Heart right ventricle (tissue), 16 donors: ENCODE results near the gene GABPB1. TPM values are rescaled to one million over a fixed set of nuclear protein-coding genes. Genes with fewer than 3 reads are reported as not detected.

ENCODE experiments used
- ATAC-seq, 8 donors: fragments of 200-7000 bp; cut with Tn5 transposase; one replicate each; pipeline ENCODE4 v1.9.1; 2020; ENCODE audit warnings: mild to moderate bottlenecking in 8 of 8, moderate library complexity in 8 of 8, moderate number of reproducible peaks in 1 of 8
- DNase-seq, 2 donors: peaks; one replicate each; pipeline ENCODE4 v3.0.0-alpha.2; 2020
- H3K27ac ChIP-seq, 10 donors: fragments of 200-600 bp; sonication (generic) in 2 of 10; one replicate each; pipeline versions ENCODE4 v1.5.0 to v1.8.0; 2020 to 2022; ENCODE audit warnings: mild to moderate bottlenecking in 3 of 10
- H3K27me3 ChIP-seq, 7 donors: fragments of 200-600 bp; one replicate each; pipeline ENCODE4 v1.8.0; 2021 to 2022; ENCODE audit warnings: mild to moderate bottlenecking in 2 of 7
- H3K36me3 ChIP-seq, 9 donors: fragments of 200-600 bp; sonication (generic) in 1 of 9; one replicate each; pipeline versions ENCODE4 v1.5.0 to v1.8.0; 2020 to 2022; ENCODE audit warnings: mild to moderate bottlenecking in 2 of 9
- H3K4me1 ChIP-seq, 9 donors: fragments of 200-600 bp; sonication (generic) in 1 of 9; one replicate each; pipeline versions ENCODE4 v1.5.0 to v1.8.0; 2020 to 2022; ENCODE audit warnings: mild to moderate bottlenecking in 4 of 9
- H3K4me3 ChIP-seq, 10 donors: fragments of 200-600 bp; sonication (generic) in 2 of 10; one replicate each; pipeline versions ENCODE4 v1.5.0 to v1.8.0; 2020 to 2022; ENCODE audit warnings: mild to moderate bottlenecking in 7 of 10, moderate library complexity in 2 of 10
- H3K9me3 ChIP-seq, 11 donors: fragments of 200-600 bp in 10 of 11; sonication (generic) in 2 of 11; one replicate each; pipeline versions ENCODE4 v1.5.0 to v1.8.0; 2013 to 2022; ENCODE audit warnings: mild to moderate bottlenecking in 2 of 11, control low read depth in 1 of 11, moderate library complexity in 1 of 11
- WGBS, 2 donors: extraction: QIAGEN DNeasy Blood & Tissue Kit; methylation state at CpG; one replicate each; pipeline ENCODE4 v1.1.7; 2013; ENCODE audit warnings: inconsistent platforms in 1 of 2; 5-methylcytosine and 5-hydroxymethylcytosine counted together
- intact Hi-C, 10 donors: fragments of 100-400 bp; cut with DNase I; formaldehyde crosslinking; loops; one replicate each; pipeline versions ENCODE4 v1.11.1 to v1.14.2; 2022
- polyA plus RNA-seq, 2 donors: library from polyadenylated mRNA; stranded (reverse); fragments of 200-250 nt; gene quantifications; one replicate each; pipeline ENCODE4 v1.2.3, GENCODE V29; 2013
- total RNA-seq, 10 donors: library from RNA; stranded (reverse); fragmentation: NEBNext Ultra II Directional in 3 of 10; extraction: Animal tissue kit (Norgen Biotek cat#: 25700) in 3 of 10; gene quantifications; one replicate each; pipeline versions ENCODE4 v1.2.1 to v1.2.4, GENCODE V29; 2021 to 2023
- TF ChIP-seq, protein P1 (sequence below), 9 donors: fragments of 200-600 bp; sonication (generic) in 2 of 9; IDR thresholded peaks; one replicate each; pipeline versions ENCODE4 v1.5.0 to v1.8.0; 2021 to 2022; ENCODE audit warnings: antibody characterized with exemption in 9 of 9, mild to moderate bottlenecking in 5 of 9, moderate library complexity in 1 of 9
- donor health status: Arrhythmogenic right ventricular cardiomyopathy.
- donor health status: ischemic (EF 13 %, LVEDD 7.1; RV severe dilation, severe dysfunction).
- donor health status: healthy with polysubstance abuse.
- donor health status: DM: no; HTN: yes; CAD: no.
- donor health status: DM: no; HTN: no; CAD: no.
- donor health status: ischemic (EF 25% LVEDD 6.9; RV normal size, moderate dysfunction).
- donor health status: ischemic (EF 25% LVEDD 5.7; RV mildly dilated, moderate dysfunction).
- donor health status: healthy.
- donor health status: DM: yes; HTN: yes; CAD: no.
- donor health status: Ischemic cardiomyopathy.
- donor health status: ischemic (EF 35%, LVEDD 5.7; RV mildly dilated, moderate dysfunction).
- donor health status: nonischemic (EF 11% LVEDD 7.7; RV severe dilation, severe dysfunction).
- donor health status: DM: yes; HTN: yes; CAD: no.
- donor health status: PGD.
- donor health status: ischemic (EF 29% LVEDD 5.4; RV normal size, mild dysfunction).
- donor health status: nonischemic (EF 23%, LVEDD 6.1; RV moderate dilation, normal function).

Gene GABPB1
- total and polyA plus RNA-seq, 12 donors: 5.3 to 12.6 (median 8.5) TPM

DNA sequence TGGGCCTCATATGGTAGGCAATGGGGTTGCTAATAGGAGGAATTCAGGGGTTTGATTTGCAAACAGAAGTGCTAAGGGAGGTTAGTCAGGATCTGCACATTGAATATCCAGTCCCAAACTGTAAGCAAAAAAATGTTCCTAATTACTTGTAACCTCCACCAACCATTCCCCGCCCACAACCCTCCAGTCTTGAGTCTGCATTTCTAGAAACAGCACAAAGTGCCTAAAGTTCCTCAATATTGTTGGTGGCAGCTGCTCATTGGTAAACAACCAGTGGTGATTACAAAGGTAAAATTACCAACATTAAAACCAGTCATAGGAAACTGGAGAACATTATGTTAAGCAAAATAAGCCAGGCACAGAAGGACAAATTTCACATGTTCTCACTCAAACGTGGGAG is 108.4 kb downstream of the GABPB1 start:
- H3K36me3 ChIP-seq: no peaks in the 10 kb centered on the region
- 88 to 89% methylated on average over 2 of the region's 2 CpGs for WGBS, 2 donors
- intact Hi-C loops: no loop called here

DNA sequence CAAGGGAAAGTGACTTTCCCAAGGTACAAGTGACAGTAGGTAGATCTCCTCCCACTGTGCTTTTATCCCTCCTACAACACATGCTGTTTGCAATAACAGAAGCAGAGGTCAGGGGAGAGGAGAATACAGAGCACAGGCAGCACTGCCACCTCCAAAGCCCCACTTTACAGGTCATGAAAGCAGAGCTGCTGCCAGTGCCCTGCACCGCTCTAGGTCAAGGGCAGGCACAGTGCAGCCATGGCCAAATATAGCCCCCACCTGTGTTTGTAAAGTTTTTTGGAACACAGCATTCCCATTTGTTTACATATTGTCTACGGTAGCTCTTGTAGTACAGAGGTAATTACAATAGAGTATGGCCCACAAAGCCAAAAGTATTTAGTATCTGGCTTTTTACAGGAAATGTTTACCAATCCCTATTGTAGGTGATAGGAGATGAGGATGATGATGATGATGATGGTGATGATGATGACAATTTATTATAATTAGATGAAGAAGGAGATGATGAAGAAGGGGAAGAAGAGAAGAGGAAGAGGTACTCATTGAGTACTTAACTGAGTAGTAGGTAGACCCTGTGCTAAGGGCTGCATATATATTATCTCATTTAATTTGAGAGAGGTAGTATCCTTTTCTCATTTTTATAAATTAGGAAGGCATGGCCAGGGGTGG is 109.9 kb downstream of the GABPB1 start:
- Histone ChIP-seq H3K27me3 (no peaks in the 10 kb centered on the region), H3K9me3 (no peaks in the 10 kb centered on the region), H3K27ac (no peak overlapping the region), H3K36me3 (no peaks in the 10 kb centered on the region), H3K4me3 (no peak overlapping the region), H3K4me1 (peaks cover 0 to 21% (median 0%) of the 10 kb centered on the region in 9 donors)
- ATAC-seq (no peak), DNase-seq (no peak)
- WGBS, 2 donors: 89 to 96% methylated on average over 2 of the region's 2 CpGs
- TF ChIP-seq, protein P1, sequence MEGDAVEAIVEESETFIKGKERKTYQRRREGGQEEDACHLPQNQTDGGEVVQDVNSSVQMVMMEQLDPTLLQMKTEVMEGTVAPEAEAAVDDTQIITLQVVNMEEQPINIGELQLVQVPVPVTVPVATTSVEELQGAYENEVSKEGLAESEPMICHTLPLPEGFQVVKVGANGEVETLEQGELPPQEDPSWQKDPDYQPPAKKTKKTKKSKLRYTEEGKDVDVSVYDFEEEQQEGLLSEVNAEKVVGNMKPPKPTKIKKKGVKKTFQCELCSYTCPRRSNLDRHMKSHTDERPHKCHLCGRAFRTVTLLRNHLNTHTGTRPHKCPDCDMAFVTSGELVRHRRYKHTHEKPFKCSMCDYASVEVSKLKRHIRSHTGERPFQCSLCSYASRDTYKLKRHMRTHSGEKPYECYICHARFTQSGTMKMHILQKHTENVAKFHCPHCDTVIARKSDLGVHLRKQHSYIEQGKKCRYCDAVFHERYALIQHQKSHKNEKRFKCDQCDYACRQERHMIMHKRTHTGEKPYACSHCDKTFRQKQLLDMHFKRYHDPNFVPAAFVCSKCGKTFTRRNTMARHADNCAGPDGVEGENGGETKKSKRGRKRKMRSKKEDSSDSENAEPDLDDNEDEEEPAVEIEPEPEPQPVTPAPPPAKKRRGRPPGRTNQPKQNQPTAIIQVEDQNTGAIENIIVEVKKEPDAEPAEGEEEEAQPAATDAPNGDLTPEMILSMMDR (IDR thresholded peaks at IDR 0.05): no peak
- intact Hi-C loops: no loop called here

More for the DNA sequence above, 108.4 kb downstream of the GABPB1 start:
- Histone ChIP-seq H3K9me3 (no peaks in the 10 kb centered on the region), H3K27me3 (peaks cover 0 to 4% (median 0%) of the 10 kb centered on the region in 7 donors), H3K4me3 (no peak overlapping the region), H3K27ac (no peak overlapping the region), H3K4me1 (peaks cover 0 to 21% (median 0%) of the 10 kb centered on the region in 9 donors)
- TF ChIP-seq, protein P1 (IDR thresholded peaks at IDR 0.05): no peak
- ATAC-seq (no peak), DNase-seq (no peak)

- no peaks in the 10 kb centered on the region for H3K27me3 ChIP-seq
- no peak for ATAC-seq
- H3K4me3 ChIP-seq: no peak overlapping the region
- H3K27ac ChIP-seq: no peak overlapping the region
- 96 to 98% methylated on average over 1 of the region's 1 CpG for WGBS, 2 donors
- H3K9me3 ChIP-seq: no peaks in the 10 kb centered on the region
- H3K36me3 ChIP-seq: no peaks in the 10 kb centered on the region
- TF ChIP-seq, protein P1 (IDR thresholded peaks at IDR 0.05): no peak
- no peak for DNase-seq
- intact Hi-C loops: no loop called here
- peaks cover 0 to 20% (median 0%) of the 10 kb centered on the region in 9 donors for H3K4me1 ChIP-seq
These were observed 110.8 kb downstream of the GABPB1 start for GRCh38 chr15:50244153-50244552.

GRCh38 chr15:50241684-50242450 is 113.1 kb downstream of the GABPB1 start:
- intact Hi-C loops: no loop called here
- Histone ChIP-seq H3K4me1 (no peaks in the 10 kb centered on the region), H3K9me3 (no peaks in the 10 kb centered on the region), H3K36me3 (no peaks in the 10 kb centered on the region), H3K27me3 (no peaks in the 10 kb centered on the region), H3K4me3 (no peak overlapping the region), H3K27ac (no peak overlapping the region)
- TF ChIP-seq, protein P1 (IDR thresholded peaks at IDR 0.05): no peak
- DNase-seq (no peak), ATAC-seq (no peak)
- 74 to 80% methylated on average over 5 of the region's 5 CpGs for WGBS, 2 donors
